Measurements from ENCODE around the gene TGFBR3.

Gene TGFBR3

GRCh38 chr1:91829293-91830153 is 56.4 kb downstream of the TGFBR3 start:
- no peaks in the 10 kb centered on the region for H3K79me1 ChIP-seq (ENCODE audit: low read depth, low read length)
- H3K4me3 ChIP-seq (ENCODE audit: low read length in 2 of 2) = no peak overlapping the region
- no peak overlapping the region for H3K14ac ChIP-seq (ENCODE audit: low read length)
- H2BK15ac ChIP-seq (ENCODE audit: low read length) = no peak overlapping the region
- H3K36me3 ChIP-seq (replicated peaks in 1 of 2; ENCODE audit: control insufficient read depth in 2 of 2, insufficient read depth in 2 of 2, low read length in 2 of 2) = no peaks in the 10 kb centered on the region
- H3K4me1 ChIP-seq (ENCODE audit: control insufficient read depth in 2 of 2, insufficient read depth in 1 of 2, low read depth in 1 of 2, low read length in 2 of 2) = peaks cover 5 to 8% of the 10 kb centered on the region in 2 donors
- no peak overlapping the region for H2BK5ac ChIP-seq (ENCODE audit: low read length)
- no peak overlapping the region for H3K9ac ChIP-seq (ENCODE audit: low read depth, low read length, poor library complexity)
- H3K4ac ChIP-seq (ENCODE audit: low read length) = no peak overlapping the region
- no peak overlapping the region for H3K4me2 ChIP-seq (ENCODE audit: insufficient read depth, low read length, poor library complexity, severe bottlenecking)
- H3K18ac ChIP-seq (ENCODE audit: low read length) = no peak overlapping the region
- H2BK12ac ChIP-seq (ENCODE audit: low read length) = no peak overlapping the region
- WGBS, 2 donors (ENCODE audit: extremely low coverage in 2 of 2, insufficient read length in 2 of 2, insufficient replicate concordance in 1 of 2) = no CpG with 5 or more reads among the region's 6 CpGs
- H3K23ac ChIP-seq (ENCODE audit: low read depth, low read length, poor library complexity) = no peak overlapping the region
- H4K8ac ChIP-seq (ENCODE audit: low read depth, low read length) = no peak overlapping the region
- no peak for DNase-seq (ENCODE audit: low spot score)
- H2AK5ac ChIP-seq (ENCODE audit: low read depth, low read length) = no peak overlapping the region
- H3K27ac ChIP-seq (replicated peaks; ENCODE audit: low read length) = no peak overlapping the region
- H2BK120ac ChIP-seq (ENCODE audit: low read depth, low read length) = no peak overlapping the region
- H3K9me3 ChIP-seq (replicated peaks in 1 of 2; ENCODE audit: control insufficient read depth in 2 of 2, insufficient read depth in 1 of 2, low read depth in 1 of 2, low read length in 2 of 2) = no peaks in the 10 kb centered on the region
- H3K27me3 ChIP-seq (ENCODE audit: control insufficient read depth in 3 of 3, insufficient read depth in 3 of 3, low read depth in 1 of 3, low read length in 3 of 3) = no peaks in the 10 kb centered on the region
- H2AFZ ChIP-seq (ENCODE audit: low read length) = no peak overlapping the region
- H4K91ac ChIP-seq (ENCODE audit: low read depth, low read length, poor library complexity) = no peak overlapping the region

GRCh38 chr1:91828583-91829281 is 57.2 kb downstream of the TGFBR3 start:
- no peaks in the 10 kb centered on the region for H3K9me3 ChIP-seq (replicated peaks in 1 of 2; ENCODE audit: control insufficient read depth in 2 of 2, insufficient read depth in 1 of 2, low read depth in 1 of 2, low read length in 2 of 2)
- H3K14ac ChIP-seq (ENCODE audit: low read length) = no peak overlapping the region
- no peak overlapping the region for H4K91ac ChIP-seq (ENCODE audit: low read depth, low read length, poor library complexity)
- no peak for DNase-seq (ENCODE audit: low spot score)
- H3K9ac ChIP-seq (ENCODE audit: low read depth, low read length, poor library complexity) = no peak overlapping the region
- H4K8ac ChIP-seq (ENCODE audit: low read depth, low read length) = no peak overlapping the region
- H3K27me3 ChIP-seq (ENCODE audit: control insufficient read depth in 3 of 3, insufficient read depth in 3 of 3, low read depth in 1 of 3, low read length in 3 of 3) = no peaks in the 10 kb centered on the region
- H2BK12ac ChIP-seq (ENCODE audit: low read length) = no peak overlapping the region
- no peak overlapping the region for H3K27ac ChIP-seq (replicated peaks; ENCODE audit: low read length)
- H3K79me1 ChIP-seq (ENCODE audit: low read depth, low read length) = no peaks in the 10 kb centered on the region
- H3K23ac ChIP-seq (ENCODE audit: low read depth, low read length, poor library complexity) = no peak overlapping the region
- no CpG with 5 or more reads among the region's 9 CpGs for WGBS, 2 donors (ENCODE audit: extremely low coverage in 2 of 2, insufficient read length in 2 of 2, insufficient replicate concordance in 1 of 2)
- no peak overlapping the region for H2AFZ ChIP-seq (ENCODE audit: low read length)
- H3K18ac ChIP-seq (ENCODE audit: low read length) = no peak overlapping the region
- no peak overlapping the region for H3K4ac ChIP-seq (ENCODE audit: low read length)
- no peak overlapping the region for H2BK5ac ChIP-seq (ENCODE audit: low read length)
- H3K4me3 ChIP-seq (ENCODE audit: low read length in 2 of 2) = no peak overlapping the region
- no peak overlapping the region for H3K4me2 ChIP-seq (ENCODE audit: insufficient read depth, low read length, poor library complexity, severe bottlenecking)
- no peaks in the 10 kb centered on the region for H3K36me3 ChIP-seq (replicated peaks in 1 of 2; ENCODE audit: control insufficient read depth in 2 of 2, insufficient read depth in 2 of 2, low read length in 2 of 2)
- peaks cover 5 to 8% of the 10 kb centered on the region in 2 donors for H3K4me1 ChIP-seq (ENCODE audit: control insufficient read depth in 2 of 2, insufficient read depth in 1 of 2, low read depth in 1 of 2, low read length in 2 of 2)
- no peak overlapping the region for H2BK120ac ChIP-seq (ENCODE audit: low read depth, low read length)
- H2BK15ac ChIP-seq (ENCODE audit: low read length) = no peak overlapping the region
- H2AK5ac ChIP-seq (ENCODE audit: low read depth, low read length) = no peak overlapping the region

DNA sequence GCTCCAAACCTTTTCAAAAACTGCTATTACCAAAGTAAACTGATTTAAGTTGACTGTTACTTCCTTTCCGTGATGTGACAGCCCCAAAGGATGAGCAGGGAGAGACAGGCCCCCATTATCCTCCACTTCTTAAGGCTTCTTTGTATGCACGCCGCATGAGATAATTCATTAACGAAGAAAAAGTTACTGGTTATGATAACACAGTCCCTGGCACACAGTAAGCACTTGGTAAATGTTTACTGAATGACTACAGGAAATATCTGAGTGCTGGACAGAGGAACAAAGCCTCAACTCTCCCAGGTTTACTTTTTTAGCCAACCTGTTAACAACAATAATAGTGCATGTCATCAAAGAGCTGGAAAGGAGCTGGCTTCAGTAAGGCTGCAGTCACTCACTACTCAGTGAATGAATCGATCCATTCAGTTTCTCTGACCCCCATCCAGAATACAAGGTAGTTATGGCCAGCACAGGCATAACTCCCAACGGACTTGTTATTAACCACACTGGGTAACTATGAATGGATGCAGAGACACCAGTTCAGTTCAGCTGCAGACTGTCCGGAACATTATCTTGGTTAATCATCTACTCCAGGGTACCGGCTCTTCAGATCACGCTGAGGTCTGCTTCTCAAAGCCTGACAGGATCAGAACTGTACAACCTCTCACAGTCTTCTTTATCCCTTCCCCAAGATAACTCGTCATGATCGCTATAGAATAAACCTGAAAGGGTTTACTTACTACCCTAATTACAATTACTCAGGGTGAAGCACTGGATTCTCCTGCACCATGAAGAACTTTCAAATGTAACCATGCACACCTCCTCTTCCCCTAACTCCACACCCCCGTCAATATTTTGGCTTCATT is 58.3 kb downstream of the TGFBR3 start:
- Histone ChIP-seq H2BK5ac (ENCODE audit: low read length) (no peak overlapping the region), H2BK120ac (ENCODE audit: low read depth, low read length) (no peak overlapping the region), H3K4me3 (ENCODE audit: low read length in 2 of 2) (no peak overlapping the region), H3K14ac (ENCODE audit: low read length) (no peak overlapping the region), H4K91ac (ENCODE audit: low read depth, low read length, poor library complexity) (no peak overlapping the region), H3K36me3 (replicated peaks in 1 of 2; ENCODE audit: control insufficient read depth in 2 of 2, insufficient read depth in 2 of 2, low read length in 2 of 2) (no peaks in the 10 kb centered on the region), H2AFZ (ENCODE audit: low read length) (no peak overlapping the region), H3K4ac (ENCODE audit: low read length) (no peak overlapping the region), H3K4me1 (ENCODE audit: control insufficient read depth in 2 of 2, insufficient read depth in 1 of 2, low read depth in 1 of 2, low read length in 2 of 2) (peaks cover 5 to 8% of the 10 kb centered on the region in 2 donors), H2AK5ac (ENCODE audit: low read depth, low read length) (no peak overlapping the region), H3K27ac (replicated peaks; ENCODE audit: low read length) (no peak overlapping the region), H2BK15ac (ENCODE audit: low read length) (no peak overlapping the region), H3K9ac (ENCODE audit: low read depth, low read length, poor library complexity) (no peak overlapping the region), H2BK12ac (ENCODE audit: low read length) (no peak overlapping the region), H3K23ac (ENCODE audit: low read depth, low read length, poor library complexity) (no peak overlapping the region), H3K27me3 (ENCODE audit: control insufficient read depth in 3 of 3, insufficient read depth in 3 of 3, low read depth in 1 of 3, low read length in 3 of 3) (no peaks in the 10 kb centered on the region), H3K79me1 (ENCODE audit: low read depth, low read length) (no peaks in the 10 kb centered on the region), H3K4me2 (ENCODE audit: insufficient read depth, low read length, poor library complexity, severe bottlenecking) (no peak overlapping the region), H3K9me3 (replicated peaks in 1 of 2; ENCODE audit: control insufficient read depth in 2 of 2, insufficient read depth in 1 of 2, low read depth in 1 of 2, low read length in 2 of 2) (no peaks in the 10 kb centered on the region), H4K8ac (ENCODE audit: low read depth, low read length) (no peak overlapping the region), H3K18ac (ENCODE audit: low read length) (no peak overlapping the region)
- no CpG with 5 or more reads among the region's 12 CpGs for WGBS, 2 donors (ENCODE audit: extremely low coverage in 2 of 2, insufficient read length in 2 of 2, insufficient replicate concordance in 1 of 2)
- DNase-seq (ENCODE audit: low spot score) = no peak

Measured in neuronal stem cell (in vitro differentiated cells).